Measurements from ENCODE around the gene FAF2.
A peak's percentile ranks its signal among the peaks of the same experiment; 100 is the strongest.

FAF2 gene

DNA sequence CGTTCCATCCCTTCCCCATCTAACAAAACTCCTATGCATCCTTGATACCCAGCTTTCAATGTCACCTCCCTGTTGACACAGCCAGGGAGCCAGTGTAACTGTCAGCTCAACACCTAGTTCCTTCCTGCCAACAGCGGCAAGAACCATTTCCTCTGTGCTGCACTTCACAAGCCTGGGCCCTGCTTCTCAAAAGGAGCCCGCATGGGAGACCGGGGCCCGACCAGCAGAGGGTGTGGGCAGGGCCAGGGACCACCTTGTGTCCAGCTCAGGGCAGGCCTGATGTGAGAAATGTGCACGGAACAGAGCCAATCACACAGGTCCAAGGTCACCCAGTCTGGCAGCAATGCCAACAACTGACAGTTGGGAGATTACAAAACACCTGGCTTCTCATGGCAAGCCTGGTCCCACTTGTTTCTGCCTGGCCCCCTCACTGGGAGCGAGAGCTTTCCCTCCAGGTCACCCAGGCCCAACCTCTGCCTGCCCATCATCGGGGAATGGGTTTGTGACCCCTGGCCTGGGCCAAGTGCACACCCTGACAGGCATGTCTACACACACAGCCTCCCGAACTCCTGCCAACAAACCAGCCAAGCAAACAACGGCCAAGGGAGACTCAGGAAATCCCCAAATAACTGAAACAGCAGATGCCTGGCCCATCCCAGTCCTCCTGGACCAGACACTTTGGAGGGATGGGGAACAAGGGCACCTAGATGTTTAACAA is 85.9 kb downstream of the FAF2 start:
- peak; percentile 42 for DNase-seq

DNA sequence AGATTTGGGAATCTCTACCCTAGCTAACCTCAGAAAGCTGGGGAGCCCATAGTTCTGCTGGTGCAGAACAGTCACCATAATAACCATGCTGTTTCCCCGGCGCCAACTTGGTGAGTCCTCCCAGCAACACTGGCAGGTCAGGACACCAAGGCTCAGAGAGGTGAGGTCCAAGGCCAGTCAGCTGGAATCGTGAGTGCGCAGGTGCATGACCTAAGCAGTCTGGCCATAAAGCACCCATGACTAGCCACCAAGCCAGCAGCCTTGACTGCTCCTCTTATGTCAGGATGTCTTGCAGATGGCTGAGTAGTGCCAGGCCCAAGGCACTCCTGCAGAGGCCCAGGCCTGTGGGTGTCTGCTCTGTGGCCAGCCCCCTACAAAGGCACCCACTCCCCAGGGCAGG is 86.5 kb downstream of the FAF2 start:
- no peak for DNase-seq

DNA sequence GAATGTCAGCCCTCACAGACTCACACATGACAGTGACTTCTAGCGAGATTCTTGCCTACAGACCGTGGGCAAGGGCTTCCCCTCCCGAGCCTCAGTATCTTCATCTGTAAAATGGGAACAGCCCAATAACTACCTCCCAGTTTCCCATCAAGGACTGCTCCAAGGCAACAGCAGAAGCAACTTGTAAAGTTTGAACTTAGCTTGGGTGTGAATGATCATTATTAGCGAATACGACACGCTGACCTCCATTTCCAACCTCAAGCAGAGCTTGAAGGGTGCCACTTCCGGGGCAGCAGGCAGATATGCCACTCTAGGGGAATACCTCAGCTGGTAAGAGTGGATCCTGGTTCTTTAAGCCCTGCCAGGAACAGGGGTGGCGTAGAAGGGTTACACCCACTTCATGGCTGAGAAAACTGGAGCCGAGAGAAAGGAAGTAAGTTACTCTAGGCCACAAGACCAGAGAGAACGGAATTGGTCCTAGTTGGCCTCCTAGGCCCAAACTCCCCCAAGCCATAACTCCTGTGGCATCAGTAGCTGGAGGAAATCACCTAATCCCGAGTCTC is 87.0 kb downstream of the FAF2 start:
- peak; percentile 73 for DNase-seq

DNA sequence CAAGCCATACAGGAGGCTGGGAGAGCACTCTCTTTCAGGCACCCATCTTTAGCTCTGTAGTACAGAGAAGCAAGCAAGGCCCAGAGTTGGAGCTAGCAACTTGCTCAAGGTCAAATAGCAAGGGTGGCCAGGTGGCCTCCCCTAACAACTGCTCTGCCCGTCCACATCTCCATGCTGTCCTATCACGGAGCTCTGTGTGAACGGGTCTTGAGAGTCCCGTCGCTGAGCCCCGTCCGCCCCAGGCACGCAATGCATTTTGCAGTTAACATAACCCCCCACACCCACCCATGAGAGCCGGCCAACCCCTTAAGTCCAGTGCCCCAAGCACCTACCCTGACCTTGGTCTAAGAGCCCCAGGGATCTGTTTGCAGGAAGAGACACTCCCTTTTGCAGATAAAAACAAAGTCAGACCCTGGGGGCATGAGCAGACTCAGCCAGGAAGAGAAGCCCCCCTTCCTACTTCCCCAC is 87.5 kb downstream of the FAF2 start:
- peak; percentile 41 for DNase-seq

DNA sequence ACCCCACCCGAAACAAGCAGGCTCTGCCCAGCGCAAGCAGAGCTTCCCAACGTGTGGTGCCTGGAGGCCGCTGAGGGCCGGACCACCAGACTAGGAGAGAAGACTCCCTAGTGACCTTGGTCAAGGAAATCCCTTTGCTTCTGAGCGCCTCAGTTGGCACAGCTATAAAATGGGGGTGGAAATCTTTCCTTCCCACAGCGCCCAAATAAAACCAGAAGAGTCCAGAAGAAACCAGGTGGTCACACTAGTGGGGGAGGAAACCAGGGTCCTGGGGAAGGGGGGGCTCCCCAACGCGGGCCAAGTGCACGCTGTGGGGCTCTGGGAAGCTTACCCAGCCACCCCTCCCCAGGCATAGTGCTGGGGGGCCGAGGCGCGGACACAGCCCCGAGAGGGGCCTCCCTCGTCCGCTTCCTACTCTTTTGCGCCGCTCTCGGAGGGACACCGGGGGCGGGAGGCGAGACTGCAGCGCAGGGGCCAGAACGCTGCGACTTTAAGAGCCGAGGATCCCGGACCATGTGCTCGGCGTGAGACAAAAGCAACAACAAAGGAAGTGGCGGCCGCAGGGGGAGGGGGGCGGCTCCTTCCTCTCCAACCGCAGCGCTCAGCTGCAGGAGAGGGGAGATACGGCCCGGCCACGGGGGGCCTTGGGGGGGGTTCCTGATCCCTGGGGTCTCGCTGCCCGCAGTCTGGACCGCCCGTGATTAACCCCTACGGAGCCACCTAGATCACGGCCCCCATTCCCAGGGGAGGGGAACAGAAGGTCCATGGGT is 88.1 kb downstream of the FAF2 start:
- DNase-seq: peak; percentile 76

DNA sequence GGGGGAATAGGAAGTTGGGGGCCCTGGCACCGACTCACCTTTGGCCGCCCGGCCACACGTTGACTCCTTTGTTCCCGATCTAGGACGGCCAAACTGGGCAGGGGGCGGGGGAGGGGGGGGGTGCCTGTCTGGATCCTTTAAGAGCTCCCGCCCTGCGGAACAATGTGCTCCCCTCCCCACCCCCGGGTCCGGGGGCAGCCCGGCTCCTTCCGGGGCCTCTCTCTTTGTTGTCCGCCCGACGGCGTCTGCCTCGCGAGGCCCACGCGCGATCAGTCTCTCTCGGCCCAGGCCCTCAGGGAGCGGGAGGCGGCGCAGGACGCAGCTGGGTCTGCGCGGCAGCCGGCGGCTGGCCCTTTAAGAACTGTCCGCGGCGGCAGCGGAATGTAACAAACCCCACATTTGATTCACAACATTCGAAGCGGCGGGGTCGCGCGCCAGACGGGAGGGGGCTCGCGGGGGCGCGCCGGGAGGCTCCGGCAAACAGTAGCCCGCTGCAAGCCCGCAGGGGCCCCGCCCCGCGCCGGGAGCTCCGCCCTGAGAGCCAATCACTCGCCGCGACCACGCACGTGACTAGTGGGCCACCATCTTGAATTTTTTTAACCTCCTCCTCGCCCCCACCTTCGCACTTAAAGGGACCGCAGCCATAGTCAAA is 88.8 kb downstream of the FAF2 start, which contains the start of gene RNF44:
Gene RNF44 (minus strand): TSS at position 501 of the 652 bp plus-strand sequence. CDS start 4,930 bp downstream, outside the sequence.
- peak; percentile 97 for DNase-seq

DNA sequence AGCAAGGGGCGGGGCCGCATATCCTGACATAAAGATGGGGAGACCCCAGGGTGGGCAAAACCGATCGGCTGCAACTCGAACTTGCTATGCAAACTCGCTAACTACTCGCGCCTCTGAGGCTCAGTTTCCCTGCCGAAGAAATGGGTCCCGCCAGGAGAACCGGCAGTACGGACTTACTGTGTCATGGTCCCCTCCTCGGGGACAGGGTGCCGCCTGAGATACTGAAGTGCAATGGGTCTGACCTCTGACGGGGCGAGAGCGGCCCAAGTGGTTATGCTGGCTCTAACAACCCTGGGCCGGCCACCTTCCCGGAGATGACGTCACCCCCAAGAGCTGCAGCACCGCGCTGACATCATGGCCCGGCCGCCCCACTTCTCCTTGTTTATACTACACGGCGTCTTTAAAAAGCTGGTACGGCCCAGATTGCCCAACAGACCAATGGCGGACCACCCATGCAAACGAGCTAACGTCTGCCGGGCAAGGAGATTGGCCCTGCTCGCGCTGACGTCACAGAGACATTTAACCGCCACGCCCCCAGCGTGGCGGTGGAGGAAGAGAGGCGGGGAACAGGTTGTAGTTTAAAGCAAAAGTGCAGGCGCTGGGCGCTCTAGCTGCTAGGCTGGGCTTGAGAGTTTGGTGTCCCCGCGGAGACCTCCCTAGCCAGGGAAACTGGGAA is 89.5 kb downstream of the FAF2 start:
- DNase-seq: peak; percentile 99

DNA sequence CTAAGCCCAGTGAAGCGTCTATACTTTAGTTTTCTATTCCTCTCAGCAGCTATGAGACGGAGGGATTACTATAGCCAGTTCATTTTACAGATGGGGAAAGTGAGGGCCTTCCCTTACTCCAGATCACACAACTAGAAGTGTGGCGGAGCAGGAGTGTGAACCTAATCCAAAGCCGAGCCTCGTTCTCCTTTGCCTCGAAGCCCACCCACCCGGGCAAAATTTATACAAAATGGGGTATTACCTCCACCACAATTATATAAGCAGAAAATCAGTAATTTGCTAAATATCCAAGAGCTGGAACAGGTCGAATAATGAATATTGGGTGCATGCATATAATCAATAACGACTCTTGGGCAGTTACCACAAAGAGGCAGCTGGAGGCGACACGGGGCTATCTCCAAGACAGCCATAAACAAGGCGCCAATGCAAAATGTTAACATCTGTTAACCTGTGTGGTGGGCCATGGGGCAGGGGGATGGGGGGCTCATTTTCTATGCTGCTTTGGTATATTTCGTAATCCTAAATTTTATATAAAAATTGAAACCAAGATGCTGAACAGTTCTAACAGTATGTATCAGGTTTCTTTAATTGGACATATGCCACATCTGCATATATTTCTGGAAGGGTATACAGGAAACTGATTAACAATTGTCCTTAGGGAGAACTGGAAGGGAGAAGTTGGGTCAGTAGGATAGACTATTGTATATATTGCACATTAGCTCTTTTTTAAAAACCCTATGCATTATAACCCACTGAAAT is 90.2 kb downstream of the FAF2 start:
- no peak for DNase-seq

DNA sequence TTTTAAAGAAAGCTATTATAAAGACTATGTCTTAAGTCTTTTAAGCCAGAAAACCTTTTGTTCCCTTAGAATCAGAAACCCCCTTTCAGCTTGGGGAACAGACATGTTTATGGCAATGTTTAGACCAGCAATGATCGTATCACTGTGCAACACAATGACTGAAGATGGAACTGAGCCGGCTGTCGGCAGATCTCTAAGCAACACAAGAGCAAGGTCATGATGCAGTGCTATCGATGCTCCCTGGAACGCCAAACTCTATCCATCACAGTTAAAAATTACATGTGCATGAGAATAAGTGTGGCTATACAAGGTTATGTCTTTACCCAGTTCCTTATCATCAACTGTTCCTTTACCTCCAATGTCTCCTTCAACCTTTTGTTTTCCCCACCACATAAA is 90.8 kb downstream of the FAF2 start:
- DNase-seq: no peak

DNA sequence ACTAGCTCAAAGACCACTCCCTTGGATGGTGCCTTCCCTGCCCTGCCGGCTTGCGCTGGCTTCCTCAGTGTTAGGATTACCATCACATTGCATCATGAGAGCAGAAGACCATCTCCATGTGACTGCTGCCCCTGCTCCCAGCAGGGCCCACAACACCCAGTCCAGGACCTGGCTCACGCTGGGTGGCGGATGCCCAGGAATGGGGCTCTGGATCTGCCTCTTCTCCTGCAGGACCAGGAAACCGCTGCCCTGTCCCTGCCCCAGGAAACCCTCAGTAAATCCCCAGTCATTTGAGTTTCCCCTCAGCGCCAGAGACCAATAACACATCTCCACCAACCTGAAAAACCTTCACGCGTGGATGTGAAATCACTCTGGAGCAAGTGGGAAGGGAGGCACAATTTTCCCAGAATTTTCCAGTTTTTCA is 92.3 kb downstream of the FAF2 start:
- no peak for DNase-seq

DNA sequence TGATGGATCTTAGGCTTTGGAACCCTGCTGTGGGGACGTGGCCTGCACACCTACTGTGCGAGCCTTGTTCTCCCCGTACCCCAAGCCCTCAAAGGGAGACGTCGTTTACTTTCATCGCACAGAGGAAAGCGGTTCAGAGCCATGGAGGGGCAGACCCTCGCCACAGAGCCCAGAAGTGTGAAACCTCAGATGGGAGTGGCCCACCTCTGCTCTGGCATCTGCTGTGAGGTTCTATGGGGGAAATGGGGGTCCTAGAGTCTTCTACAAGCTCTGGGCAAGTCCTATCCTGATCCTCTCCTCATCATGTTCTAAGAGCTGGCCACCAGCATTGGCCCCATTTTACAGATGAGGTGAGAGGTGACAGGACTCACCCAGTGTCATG is 92.8 kb downstream of the FAF2 start:
- no peak for DNase-seq

DNA sequence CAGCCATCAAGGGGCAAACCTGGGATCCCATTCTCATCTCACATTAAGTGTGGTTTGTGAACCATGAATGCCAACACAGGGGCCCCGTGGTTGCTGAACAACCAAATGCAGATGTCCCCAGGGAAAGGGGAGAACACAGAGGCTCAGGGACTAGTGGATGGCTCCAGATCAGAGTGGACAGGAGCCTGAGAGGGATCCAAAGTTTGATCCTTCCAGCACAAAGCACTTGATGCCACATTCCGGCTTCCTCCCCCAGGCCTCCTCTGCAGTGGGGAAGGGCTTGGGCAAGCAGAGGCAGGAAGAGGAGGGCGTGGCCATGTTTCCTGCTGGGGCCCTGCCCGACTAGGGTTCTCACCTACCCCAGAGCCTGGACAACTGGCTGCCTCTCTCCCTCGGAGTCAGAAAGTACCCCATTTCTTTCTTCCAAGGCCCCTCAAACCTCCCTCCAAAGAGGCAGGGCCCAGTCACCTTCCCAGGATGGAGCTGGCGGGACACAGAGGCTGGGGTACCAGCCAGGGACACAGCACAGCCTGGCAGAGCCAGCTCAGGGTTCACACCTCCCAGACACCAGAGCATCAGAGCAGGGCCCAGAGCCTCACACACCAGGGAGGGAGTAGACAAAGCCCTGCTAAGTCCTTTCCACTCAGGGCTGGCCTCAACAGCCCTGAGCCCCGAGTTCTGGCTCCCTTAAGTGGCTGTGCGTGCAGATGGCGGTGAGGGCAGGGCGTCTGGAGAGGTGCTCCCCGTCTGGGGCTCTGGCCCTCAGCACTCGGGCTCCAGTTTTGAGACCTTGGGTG is 93.4 kb downstream of the FAF2 start:
- peak; percentile 70 for DNase-seq

DNA sequence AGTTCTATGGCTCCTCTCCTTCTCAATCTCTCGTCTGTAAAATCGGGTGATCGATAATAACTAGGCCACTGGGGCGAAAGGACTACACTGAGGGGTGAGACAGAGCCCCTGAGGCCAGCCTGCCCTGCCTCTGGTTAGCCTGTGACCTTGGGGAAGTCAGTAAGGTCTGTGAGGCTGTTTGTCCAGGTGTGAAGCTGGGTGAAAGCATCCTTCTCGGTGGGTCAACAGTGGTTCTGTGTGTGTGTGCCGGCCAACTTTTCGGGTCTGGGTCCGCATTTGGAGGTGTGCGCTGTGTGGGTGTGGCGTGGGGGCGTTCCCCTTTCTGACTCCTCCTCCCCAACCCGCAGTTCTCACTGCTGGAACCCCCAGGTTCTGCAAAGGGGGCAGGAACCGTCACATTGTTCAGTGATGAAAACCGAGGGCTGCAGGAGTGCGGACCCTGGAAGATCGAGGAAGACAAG is 94.0 kb downstream of the FAF2 start:
- DNase-seq: peak; percentile 46

DNA sequence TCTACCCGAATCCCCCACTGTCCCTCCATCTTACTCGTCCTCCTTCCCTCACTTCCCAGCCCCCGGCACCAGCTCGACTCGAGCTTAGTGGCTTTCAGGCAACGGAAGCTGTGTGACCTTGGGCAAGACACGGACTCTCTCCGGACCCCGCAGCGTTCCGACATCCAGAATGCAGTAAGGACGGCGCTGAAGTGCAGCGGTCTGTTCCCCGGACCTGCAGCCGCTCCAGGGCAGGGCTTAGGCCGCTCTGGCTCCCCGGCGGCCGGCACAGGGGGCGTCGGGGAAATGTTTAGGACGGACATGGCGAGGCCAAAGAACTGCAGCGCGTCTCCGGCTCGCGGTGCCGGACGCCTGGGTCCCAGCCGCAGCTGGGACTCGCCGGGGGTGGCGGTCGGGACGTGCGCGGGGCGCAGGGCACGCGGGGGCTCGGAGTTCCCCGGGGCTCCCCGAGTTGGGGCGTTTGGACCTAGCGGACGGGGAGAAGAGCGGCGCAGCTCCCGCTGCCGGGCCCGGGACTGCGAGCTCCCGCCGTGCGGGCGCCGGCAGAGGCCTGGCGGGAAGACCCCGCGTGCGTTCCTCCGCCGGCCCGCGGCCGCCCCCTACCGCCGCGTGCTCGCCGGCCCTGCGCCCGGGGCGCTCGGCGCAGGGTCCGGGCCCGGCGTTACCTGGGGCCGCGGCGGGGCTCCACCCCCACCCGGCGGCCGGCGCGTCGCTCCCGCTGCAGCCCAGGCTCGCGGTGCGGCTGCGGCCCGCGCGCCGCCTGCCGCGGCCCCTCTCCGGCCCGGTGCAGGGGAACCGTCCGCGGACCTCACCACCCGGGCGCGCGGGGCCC is 94.6 kb downstream of the FAF2 start:
- peak; percentile 23 for DNase-seq

DNA sequence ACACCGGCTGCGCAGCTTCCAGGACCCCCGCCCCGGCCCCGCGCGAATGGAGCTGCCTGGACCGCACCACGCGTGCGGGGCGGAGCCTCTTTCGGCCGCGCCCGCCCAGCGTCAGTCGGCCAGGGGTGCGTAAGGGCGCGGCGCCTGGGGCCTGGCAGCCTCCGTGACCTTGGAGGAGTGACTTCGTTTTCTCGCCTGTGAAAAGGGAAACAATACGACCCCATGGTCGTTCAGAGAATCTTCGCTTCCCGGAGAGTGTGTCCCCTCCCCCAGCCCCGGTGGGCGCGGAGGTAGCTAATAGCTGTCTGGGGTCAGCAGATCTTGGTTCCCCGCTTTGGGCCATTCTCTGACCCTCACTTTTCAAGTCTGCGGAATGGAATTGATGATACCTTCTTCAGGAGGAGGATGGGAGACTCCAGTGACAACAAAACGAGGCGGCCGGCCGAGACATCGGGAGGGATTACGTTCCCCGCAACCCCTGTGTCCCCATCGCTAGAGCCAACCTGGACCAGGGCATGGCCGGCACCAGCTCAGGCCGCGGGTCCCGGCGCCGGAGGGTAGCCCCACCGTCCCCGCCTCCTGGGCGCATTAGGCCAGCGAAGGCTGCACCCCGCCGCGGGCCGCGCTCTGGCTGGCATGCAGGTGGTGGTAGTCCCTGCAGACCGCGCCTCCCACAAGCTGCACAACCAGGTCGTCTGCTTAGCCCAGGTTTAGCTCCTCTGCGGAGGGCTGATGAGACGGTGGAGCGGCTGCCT is 95.4 kb downstream of the FAF2 start:
- peak; percentile 80 for DNase-seq

DNA sequence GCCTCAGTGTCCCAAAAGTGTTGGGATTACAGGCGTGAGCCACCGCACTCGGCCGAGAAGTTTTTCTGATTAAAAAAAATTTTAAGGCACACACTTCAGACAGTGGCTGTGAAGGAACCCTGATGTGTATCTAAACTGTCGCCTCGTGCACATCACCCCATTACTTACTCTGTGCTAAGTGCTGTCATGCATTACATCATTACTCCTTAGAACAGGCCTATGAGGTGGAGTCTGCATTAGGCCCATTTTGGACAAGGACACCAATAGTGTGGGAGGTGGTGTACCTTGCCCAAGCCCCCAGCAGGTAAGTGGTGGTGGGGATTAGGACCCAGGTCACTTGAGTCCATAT is 97.2 kb downstream of the FAF2 start:
- no peak for DNase-seq

DNA sequence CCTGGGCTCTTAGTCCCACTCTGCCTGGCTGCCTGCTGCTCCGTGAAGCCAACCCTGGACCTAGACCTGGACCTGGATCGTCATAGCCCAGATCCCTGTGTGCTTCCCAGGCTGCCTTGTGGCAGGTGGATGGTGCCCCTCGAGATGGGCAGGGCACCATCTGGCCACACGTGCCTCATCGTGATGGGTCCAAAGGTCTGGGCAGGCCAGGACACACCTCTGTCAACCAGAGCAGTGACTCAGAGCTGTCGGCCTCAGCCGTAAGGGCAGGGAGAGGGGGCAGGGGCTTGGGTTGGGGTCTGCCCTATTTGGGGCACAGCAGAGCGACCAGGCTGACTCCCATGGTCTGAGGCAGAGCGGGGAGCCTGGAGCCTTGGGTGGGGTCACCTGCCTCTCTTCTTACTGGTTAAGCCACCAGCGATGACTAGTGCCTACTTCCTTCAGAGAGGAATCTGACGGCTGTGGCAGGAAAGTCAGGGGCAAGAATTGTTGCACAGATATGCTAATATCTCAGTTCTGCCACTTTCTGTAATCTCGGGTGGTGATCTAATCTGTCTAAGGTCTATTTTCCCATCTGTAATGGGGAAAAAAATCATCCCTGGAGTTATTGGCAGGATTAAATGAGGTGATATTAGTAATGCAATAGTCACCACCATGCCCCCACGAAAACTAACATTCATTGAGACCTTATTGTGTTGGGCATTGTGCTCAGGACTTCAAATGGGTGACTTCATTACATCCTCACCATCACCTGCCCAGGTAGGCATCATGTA is 97.7 kb downstream of the FAF2 start:
- DNase-seq: no peak

DNA sequence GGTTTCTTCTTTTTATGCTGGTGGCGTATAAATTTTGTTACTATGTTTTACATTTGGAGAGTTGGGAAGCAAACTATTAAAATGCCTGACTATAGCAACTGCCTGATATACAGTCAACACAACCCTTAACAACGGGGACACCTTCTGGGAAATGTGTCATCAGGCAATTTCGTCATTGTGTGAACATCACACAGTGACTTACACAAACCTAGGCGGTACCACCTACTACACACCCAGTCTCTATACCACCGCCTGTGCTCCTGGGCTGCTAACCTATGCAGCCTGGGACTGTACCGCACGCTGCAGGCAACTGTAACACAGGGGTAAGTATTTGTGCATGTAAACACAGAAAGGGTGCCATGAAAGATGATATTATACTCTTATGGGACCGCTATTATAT is 99.6 kb downstream of the FAF2 start:
- no peak for DNase-seq

Measured in hematopoietic multipotent progenitor cell treated with erythropoietin and hydrocortisone succinate and interleukin-3 and kit ligand, for 8 days (in vitro differentiated cells).